OCI-LY1 (cell line): ENCODE results near the gene ERAL1.

ENCODE experiments used
- EZH2 ChIP-seq: fragments of 200-600 bp; sonication (generic), shearing (Covaris generic); IDR thresholded peaks from 2 replicates; pipeline ENCODE4 v1.8.0; 2017; ENCODE audit warnings: borderline replicate concordance, mixed run types, mild to moderate bottlenecking, antibody characterized with exemption, low read length, moderate library complexity, mixed read lengths
- TF ChIP-seq, protein P1 (sequence below): fragments of 200-600 bp; sonication (generic), shearing (Covaris generic); IDR thresholded peaks from 2 replicates; pipeline ENCODE4 v1.5.1; 2017; ENCODE audit warnings: mild to moderate bottlenecking, antibody characterized with exemption, low read length, moderate library complexity, mixed read lengths

DNA sequence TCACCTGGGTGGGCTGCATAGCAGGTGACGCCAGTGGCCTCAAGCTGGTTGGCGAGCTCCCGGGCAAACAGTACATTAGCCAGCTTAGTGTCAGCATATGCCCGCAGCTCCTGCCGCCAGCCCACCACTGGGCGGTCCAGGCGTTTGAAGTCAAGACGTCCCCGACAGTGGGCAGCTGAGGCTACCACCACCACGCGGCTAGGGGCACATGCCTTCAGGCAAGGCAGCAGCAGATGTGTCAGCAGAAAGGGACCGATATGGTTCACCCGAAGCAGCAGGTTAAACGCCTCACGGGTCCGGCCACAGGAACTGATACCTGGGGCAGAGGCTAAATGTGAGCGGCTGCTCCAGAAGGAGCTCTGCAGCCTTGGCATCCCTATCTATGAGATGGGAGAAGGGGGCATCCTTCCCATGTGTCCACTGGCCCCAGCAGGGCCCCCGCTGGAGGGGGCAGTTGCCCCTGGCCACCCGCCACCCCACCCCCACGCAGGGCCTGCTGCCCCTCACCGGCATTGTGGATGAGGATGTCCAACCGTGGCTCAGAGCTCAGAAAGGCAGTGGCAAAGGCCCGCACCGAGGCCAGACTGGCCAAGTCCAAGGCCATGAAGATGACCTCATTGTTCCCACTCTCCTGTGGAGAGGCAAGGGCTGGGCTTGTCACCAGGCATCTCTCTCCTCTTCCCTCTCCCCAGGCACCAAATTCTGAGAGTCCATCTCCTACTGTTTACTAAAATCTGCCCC lies 46.3 kb downstream of the ERAL1 start:
- TF ChIP-seq, protein P1, sequence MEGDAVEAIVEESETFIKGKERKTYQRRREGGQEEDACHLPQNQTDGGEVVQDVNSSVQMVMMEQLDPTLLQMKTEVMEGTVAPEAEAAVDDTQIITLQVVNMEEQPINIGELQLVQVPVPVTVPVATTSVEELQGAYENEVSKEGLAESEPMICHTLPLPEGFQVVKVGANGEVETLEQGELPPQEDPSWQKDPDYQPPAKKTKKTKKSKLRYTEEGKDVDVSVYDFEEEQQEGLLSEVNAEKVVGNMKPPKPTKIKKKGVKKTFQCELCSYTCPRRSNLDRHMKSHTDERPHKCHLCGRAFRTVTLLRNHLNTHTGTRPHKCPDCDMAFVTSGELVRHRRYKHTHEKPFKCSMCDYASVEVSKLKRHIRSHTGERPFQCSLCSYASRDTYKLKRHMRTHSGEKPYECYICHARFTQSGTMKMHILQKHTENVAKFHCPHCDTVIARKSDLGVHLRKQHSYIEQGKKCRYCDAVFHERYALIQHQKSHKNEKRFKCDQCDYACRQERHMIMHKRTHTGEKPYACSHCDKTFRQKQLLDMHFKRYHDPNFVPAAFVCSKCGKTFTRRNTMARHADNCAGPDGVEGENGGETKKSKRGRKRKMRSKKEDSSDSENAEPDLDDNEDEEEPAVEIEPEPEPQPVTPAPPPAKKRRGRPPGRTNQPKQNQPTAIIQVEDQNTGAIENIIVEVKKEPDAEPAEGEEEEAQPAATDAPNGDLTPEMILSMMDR, result no peak
- no peak for TF ChIP-seq EZH2
